Posterior cingulate gyrus (tissue), 11 donors: ENCODE data around the gene FZD2.
A peak's percentile ranks its signal among the peaks of the same experiment; 100 is the strongest.
"Not testable (repeated sequence)": the region's sequence is repeated elsewhere in the genome, so short reads cannot be mapped to it uniquely, and the experiment has no call there.

ENCODE experiments used
- DNase-seq, 10 donors: peaks; one replicate each; pipeline versions ENCODE4 v3.0.0 to v3.0.0-alpha.2; 2020 to 2021; ENCODE audit warnings: mixed read lengths in 3 of 10
- intact Hi-C: fragments of 100-400 bp; cut with DNase I; formaldehyde crosslinking; loops from one replicate; pipeline ENCODE4 v1.15.1; 2023

FZD2 gene

DNA sequence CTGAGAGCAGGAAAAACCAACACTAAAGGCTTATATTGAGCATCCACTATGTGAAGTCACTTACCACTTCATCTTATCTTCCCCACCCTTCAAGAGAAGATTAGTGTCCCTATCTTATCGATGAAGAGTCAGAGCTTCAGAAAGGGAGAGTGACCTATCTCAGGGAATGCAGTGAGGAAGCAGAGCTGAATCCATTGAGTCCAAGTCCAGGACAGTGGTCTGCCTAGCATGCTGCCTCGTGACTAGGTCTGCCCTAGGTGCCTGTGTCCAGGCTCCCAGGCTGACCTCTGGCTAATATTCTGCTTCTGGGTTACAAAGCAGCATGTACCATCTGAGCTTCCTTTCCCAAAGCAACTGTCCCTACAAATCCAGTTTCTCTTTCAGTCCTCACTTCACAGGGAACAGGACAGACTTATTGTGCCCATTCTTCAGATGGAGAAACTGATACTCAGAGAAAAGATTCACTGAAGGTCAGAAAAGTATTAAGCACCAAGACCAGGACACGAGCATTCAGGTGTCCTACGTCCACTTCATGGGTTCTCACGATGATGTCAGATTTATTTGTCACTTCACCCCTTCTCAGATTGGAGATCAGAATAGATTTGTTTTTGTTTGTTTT is 13.3 kb upstream of the FZD2 start:
- intact Hi-C loops: no loop called here
- no peak for DNase-seq

DNA sequence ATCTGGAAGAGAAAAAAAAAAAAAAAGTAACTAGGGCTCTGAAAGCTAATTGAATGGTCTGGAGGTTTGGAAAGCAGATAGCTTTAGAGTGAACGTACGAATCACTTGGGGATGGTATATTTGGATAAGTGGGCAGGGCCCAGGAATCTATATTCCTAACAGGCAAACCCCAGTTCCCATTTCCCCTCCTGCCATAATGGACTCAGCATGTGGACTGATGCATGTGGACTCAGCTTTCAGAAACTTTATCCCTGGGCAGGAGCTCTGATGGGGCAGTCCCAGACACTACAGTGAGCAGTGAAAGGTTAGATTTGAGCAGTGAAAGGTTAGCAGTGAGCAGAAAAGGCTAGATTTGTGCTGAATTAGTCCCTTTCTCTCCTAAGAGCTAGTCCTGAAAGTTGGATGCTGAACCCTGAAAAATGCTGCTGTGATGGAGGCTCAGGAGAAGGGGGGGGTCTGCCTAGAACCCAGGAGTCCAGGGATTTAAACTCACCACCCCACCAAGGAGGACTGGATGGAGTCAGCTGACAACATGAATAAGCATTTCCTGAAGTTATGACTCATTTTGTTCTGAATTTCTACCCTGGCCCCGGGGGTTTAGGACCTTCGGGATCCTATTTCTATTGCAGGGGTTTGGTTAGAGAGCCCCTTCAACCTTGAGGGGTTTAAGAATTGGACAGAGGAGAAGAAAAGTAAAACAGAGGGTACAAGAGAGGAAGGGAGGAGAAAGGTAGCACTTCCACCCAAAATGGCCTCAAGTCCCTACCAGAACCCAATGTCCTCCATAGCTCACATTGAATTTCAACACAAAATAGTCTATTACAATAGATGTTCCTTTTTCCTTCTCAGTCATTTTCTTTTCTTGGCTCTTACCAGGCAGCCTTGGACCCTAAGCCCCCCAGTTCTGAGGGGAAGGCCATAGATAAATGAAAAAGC is 10.3 kb upstream of the FZD2 start:
- intact Hi-C loops: no loop called here
- no peak for DNase-seq

DNA sequence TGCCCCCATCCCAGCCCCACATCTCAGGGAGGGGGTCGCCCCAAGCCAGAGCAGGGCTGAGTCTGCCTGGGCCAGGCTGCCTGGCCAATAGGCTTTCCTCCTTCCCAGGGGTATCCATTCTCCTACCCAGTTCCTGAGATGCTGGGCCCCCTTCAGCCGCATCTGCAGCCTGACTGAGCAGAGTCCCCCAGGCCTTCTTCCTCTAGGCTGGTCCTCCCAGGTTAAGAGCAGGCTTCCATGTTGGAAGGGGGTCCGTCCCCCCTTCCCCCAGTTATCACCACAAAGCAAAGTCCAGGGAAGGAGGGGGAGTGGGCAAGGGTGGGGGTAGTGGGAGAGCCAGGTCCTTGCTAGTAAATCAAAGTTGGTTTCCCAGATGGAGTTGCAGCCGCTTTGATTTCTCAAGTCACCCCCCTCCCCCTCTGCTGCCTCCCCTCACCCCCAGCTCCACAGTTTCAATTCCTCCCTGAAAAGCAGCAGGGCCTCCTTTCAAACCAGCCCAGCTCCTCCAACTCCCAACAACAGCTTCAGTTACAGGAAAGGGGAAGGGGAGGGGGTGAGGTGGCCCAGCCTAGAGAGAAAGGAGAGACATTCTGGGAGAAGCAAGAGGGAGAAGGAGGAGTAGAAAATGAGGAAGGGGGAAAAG is 9.5 kb upstream of the FZD2 start:
- intact Hi-C loops: no loop called here
- no peak for DNase-seq

DNA sequence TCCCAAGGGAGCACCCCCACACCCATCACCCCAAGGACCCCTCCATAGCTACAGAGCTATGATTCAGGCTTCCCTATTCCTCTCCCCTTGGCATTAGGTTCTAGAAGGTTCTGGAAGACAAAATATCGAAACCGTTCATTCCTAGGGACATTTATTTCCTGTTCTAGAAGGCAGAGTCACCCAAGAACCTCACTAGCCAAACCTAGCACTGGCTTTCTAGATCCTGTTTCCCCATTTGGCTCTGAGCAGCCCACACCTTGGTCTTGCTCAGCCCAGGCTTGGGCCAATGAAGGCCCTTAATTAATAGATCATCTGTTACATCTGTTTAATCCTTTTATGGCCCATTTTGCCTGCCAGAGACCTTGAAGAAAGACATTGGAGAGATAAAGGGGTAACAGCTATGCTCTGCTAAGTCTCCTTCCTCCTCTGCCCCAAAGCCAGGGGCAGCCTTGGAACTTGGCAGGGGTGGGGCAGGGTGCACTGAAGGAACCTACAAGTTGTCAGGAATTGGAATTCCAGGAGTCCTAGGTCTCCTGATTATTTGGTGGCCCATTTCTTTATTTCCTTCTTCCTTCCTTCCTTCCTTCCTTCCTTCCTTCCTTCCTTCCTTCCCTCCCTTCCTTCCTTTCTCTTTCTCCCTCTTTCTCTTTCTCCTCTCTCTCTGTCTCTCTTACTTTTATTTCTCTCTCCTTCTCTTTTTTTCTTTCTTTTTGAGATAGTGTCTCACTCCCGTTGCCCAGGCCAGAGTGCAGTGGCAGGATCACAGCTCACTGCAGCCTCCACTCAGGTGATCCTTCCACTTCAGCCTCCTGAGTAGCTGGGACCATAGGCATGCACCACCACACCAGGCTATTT is 8.7 kb upstream of the FZD2 start:
- intact Hi-C loops: no loop called here
- no peak for DNase-seq

DNA sequence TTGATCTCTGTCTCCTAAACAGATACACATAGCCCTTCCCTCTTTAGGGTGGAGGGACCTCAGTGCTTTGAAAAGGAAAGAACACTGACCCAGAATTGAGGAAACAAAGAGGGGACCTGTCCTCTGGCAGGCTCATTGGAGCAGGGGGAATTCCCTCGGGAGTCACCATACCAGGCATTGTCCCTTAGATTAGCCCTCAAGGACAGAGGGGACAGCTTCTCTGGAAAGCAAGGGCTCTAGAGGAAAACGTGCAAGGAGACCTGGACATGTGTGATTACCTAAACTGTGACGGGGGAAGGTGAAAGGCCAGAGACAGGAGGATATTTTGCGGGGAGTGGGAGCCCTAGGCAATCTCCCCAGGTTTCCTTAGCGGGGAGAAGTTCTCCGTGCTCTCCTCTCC is 7.6 kb upstream of the FZD2 start:
- no peak for DNase-seq
- intact Hi-C loops: no loop called here

DNA sequence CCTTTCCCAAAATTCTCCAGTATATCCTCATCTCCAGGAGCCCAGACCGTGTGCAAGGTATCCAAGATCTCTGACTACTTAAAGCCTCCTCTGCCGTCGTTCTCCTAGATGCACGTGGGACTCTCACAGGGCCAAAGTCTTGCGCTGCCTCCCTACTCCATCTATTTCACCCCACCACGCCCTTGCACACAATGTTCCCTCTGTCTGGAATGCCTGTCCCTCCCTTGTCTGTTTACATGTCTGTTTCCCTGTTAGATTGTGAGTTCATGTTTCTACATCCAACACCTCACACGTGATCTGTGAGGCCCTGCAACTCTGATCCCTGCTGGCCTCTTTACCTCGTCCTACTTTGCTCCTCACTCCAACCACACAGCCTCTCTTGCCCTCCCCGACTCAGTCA is 4.9 kb upstream of the FZD2 start:
- intact Hi-C loops: no loop called here
- DNase-seq: peak in 1 of 10 donors; percentile 20

DNA sequence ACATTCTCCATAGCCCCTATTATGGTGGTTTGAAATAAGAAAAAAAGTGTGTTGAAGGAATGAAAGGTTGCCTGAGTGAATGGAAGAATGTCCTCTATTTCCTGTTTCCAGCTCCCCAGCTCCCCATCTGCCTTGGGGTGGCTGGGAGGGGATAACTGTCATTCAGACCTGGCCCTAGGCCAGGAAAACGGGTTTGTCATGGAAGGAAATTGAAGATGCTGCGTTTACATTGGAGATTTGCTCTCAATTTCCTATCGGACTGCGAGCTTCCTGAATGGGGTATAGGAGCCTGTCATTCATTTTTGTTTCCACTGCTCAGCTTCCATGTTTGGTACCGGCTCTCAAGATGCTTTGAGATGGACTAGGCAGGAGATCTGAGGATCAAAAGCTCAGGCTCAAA is 2.2 kb upstream of the FZD2 start:
- intact Hi-C loops: no loop called here
- DNase-seq: peak in 1 of 10 donors; percentile 24

DNA sequence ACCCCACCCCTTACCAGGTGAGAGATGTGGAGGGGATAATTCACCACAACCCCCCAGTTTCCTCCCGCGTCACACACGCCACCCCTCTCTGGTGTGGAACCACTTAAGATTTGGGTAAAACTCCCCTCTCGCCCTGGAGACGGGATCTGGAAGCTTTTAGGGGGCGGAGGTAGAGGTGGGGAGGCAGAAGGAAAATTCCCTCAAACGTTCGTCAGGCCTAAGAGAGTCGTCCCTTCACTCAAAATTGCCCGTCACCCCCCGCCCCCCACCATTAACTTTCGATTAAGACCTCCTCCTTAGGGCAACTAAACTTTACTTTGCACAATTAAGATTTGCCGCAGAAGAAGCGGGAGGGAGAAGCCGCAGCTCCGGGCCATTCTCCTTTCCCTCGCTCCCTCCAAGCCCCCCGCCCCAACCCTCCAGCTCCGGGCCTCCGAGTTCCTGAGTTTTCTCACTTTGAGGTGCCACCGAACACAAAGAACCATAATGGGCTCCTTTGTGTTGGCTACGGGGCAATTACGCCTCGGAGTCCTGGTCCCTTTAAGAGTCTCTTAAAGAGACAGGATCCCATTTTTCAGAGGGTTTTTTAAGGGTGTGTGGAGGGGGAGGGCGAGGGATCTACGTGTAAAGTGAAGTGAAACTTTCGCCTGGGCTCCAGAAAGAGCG is 985 bp upstream of the FZD2 start:
- DNase-seq: peak in 1 of 10 donors; percentile 58
- intact Hi-C loops: no loop called here

DNA sequence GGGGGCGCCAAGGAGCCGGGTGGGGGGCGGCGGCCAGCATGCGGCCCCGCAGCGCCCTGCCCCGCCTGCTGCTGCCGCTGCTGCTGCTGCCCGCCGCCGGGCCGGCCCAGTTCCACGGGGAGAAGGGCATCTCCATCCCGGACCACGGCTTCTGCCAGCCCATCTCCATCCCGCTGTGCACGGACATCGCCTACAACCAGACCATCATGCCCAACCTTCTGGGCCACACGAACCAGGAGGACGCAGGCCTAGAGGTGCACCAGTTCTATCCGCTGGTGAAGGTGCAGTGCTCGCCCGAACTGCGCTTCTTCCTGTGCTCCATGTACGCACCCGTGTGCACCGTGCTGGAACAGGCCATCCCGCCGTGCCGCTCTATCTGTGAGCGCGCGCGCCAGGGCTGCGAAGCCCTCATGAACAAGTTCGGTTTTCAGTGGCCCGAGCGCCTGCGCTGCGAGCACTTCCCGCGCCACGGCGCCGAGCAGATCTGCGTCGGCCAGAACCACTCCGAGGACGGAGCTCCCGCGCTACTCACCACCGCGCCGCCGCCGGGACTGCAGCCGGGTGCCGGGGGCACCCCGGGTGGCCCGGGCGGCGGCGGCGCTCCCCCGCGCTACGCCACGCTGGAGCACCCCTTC is 484 bp downstream of the FZD2 start:
- DNase-seq: peak in 5 of 10 donors; percentile 17 to 86 (median 25)
- intact Hi-C loops: no loop called here

DNA sequence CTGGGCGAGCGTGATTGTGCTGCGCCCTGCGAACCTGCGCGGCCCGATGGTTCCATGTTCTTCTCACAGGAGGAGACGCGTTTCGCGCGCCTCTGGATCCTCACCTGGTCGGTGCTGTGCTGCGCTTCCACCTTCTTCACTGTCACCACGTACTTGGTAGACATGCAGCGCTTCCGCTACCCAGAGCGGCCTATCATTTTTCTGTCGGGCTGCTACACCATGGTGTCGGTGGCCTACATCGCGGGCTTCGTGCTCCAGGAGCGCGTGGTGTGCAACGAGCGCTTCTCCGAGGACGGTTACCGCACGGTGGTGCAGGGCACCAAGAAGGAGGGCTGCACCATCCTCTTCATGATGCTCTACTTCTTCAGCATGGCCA is 1.0 kb downstream of the FZD2 start:
- intact Hi-C loops: no loop called here
- peak in 1 of 10 donors; percentile 77 for DNase-seq

DNA sequence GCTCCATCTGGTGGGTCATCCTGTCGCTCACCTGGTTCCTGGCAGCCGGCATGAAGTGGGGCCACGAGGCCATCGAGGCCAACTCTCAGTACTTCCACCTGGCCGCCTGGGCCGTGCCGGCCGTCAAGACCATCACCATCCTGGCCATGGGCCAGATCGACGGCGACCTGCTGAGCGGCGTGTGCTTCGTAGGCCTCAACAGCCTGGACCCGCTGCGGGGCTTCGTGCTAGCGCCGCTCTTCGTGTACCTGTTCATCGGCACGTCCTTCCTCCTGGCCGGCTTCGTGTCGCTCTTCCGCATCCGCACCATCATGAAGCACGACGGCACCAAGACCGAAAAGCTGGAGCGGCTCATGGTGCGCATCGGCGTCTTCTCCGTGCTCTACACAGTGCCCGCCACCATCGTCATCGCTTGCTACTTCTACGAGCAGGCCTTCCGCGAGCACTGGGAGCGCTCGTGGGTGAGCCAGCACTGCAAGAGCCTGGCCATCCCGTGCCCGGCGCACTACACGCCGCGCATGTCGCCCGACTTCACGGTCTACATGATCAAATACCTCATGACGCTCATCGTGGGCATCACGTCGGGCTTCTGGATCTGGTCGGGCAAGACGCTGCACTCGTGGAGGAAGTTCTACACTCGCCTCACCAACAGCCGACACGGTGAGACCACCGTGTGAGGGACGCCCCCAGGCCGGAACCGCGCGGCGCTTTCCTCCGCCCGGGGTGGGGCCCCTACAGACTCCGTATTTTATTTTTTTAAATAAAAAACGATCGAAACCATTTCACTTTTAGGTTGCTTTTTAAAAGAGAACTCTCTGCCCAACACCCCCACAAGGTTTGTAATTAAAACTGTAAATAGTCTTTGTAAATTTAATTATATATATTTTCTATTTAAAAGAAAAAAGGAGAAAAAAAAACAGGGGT is 1.7 kb downstream of the FZD2 start:
- intact Hi-C loops: no loop called here
- DNase-seq: peak in 1 of 10 donors; percentile 51

DNA sequence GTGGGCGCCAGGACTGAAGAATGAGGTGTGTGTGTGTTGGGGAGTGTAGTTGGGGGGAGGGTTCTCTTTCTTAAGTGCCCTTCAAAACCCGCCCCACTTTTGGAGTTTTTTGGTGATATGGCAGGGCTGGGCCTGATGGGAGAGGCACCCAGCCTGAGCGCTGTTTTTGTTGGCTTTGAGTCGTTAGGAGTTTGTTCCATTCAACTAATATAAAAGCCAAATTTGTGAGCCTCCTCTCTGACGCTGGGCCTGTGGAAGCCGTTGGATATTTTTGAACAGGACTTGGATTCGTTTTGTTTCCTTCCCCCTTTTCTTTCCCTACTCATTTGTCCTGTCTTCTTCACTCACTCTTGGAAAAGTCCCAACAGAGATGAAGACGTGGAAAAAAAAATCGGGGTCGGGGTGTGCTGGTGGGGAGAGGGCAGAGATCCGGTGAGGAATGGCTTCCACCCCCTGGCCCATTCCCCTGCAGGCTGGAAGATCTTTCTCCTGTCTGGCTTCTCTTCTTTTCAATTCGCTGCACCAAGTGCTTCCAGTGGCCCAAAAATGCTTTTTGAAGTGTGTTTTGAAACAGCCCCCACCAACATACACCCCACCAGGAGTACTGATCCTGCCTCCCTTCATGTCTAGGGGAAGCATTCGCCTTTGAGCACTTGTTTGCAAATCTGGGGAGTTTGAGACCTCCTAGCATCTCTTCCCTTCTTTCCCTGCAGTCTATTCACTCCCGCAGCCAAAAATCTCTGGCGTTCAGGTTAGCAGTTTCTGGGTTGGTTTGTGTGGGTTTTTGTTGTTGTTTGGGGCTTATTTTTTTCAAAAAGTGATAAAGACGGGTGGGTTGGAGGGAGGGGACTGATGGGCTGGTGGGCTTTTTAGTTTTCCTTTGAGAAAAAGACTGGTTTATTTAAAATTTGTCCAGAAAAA is 2.6 kb downstream of the FZD2 start:
- peak in 1 of 10 donors; percentile 16 for DNase-seq

DNA sequence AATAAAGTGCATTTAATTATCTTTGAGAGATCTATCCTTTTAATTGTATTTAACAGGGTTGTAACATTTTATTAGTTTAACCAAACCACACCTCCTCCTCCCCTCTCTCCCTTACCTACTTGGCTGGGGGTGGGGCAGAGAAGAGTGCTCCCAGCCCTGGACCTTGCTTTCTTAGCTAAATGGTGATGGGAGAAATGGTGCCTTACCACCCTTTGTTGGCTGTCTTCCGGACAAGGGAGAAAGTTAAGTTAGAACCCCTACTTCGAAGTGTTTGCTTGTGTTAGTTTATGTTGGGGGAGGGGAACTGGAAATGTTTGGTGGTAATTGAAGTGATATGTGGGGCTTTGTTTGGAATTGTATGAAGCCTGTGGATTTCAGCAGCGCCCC is 3.9 kb downstream of the FZD2 start:
- no peak for DNase-seq
- intact Hi-C loops: no loop called here

More for the DNA sequence above, 2.6 kb downstream of the FZD2 start:
- intact Hi-C loops: no loop called here

DNA sequence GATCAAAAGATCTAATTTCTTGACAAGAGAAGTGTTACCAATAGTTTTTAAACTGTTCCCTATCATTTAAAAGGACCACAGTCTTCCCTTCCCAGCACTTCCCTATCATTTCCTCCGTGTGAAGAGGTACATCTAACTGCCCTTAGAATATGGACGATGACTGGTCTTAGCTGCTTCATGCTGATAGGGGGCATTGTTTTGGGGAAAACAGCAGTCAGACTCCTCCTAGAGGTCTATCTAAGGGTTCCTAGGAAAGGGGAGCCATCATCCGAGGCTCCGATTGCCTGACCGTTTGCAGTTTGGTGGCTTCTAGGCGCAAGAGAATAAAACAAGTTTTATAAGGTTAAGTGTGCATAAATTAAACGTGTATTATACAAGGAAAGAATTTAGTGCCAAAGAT is 7.1 kb downstream of the FZD2 start:
- DNase-seq: no peak

DNA sequence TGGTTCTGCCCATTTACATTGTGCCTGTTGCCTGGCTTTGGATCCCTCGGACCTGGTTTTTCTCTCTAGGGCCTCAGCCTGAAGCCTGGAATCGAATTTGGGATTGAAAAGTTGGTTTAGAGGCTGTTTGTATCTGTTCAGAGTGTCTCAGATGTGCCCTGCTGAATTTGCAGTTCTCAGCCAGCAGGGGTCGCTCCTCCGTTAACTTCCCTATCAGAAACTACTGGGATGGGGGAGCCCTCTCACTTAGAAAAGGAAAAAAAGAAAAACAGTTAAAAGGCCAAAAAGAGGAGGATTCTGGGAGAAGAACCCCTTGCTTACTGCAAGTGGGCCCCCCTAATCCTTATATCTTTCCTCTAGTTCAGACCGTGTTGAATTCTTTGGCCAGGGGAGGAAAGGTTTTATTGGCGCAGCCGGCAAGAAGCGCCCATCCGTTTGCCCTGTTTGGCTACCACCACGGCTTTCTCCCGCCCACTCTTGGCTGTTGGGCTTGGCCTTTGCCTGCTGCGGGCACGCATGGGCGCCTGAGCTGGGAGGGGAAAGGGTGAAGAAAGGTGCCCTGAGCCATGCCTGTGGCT is 8.7 kb downstream of the FZD2 start:
- intact Hi-C loops: no loop called here
- DNase-seq: peak in 1 of 10 donors; percentile 43

More for the DNA sequence above, 7.1 kb downstream of the FZD2 start:
- intact Hi-C loops: no loop called here

DNA sequence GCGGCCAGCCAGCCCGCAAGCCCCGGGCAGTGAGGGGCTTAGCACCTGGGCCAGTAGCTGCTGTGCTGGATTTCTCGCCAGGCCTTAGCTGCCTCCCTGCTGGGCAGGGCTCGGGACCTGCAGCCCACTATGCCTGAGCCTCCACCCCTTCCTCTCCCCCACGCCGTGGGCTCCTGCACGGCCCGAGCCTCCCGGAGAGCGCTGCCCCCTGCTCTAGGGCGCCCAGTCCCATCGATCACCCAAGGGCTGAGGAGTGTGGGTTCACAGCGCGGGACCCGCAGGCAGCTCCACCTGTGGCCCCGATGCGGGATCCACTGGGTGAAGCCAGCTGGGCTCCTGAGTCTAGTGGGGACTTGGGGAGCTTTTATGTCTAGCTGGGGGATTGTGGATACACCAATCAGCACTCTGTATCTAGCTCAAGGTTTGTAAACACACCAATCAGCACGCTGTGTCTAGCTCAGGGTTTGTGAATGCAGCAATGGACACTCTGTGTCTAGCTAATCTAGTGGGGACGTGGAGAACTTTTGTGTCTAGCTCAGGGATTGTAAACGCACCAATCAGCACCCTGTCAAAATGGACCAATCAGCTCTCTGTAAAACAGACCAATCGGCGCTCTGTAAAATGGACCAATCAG is 11.1 kb downstream of the FZD2 start:
- intact Hi-C loops: not testable (repeated sequence)
- DNase-seq: peak in 1 of 10 donors; percentile 81
